Right renal pelvis (tissue), 4 donors: Measurements from ENCODE around the gene NAV2. TPM values are rescaled to one million over a fixed set of nuclear protein-coding genes. Genes with fewer than 3 reads are reported as not detected.

ENCODE experiments used
- DNase-seq, 4 donors: peaks; one replicate each; pipeline ENCODE4 v3.0.0-alpha.2; 2013; ENCODE audit warnings: low read depth in 4 of 4, low spot score in 3 of 4, missing footprints in 1 of 4
- polyA plus RNA-seq, 4 donors: library from polyadenylated mRNA; unstranded; fragments of 120-200 nt; gene quantifications; one replicate each; pipeline ENCODE4 v1.2.1, GENCODE V29; 2013; ENCODE audit not compliant: insufficient read length in 4 of 4

Gene NAV2
- polyA plus RNA-seq, 4 donors, result 33.2 to 55.2 (median 34.0) TPM

GRCh38 chr11:19934828-19935259, 222.2 kb downstream of the NAV2 start:
- no peak for DNase-seq

DNA sequence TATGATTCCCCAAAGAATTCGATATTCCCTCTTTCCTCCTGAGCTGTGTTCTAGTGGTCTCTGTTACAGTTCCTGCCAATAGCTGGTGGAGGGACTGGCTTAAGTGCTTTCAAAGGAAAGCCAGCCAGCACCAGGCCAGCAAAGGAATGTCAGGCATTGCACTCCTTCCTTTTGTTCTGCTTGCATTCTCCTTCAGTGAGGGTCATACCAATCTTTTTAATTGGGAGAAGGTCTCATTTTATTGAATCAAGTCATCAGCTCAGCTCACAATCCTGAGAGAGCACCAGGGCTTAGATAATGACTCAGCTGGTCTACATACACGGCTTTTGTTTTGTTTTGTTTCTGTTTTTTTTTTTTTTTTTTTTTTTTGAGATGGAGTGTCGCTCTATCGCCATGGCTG, 222.9 kb downstream of the NAV2 start:
- no peak for DNase-seq

GRCh38 chr11:19936461-19936860, 223.8 kb downstream of the NAV2 start:
- no peak for DNase-seq

DNA sequence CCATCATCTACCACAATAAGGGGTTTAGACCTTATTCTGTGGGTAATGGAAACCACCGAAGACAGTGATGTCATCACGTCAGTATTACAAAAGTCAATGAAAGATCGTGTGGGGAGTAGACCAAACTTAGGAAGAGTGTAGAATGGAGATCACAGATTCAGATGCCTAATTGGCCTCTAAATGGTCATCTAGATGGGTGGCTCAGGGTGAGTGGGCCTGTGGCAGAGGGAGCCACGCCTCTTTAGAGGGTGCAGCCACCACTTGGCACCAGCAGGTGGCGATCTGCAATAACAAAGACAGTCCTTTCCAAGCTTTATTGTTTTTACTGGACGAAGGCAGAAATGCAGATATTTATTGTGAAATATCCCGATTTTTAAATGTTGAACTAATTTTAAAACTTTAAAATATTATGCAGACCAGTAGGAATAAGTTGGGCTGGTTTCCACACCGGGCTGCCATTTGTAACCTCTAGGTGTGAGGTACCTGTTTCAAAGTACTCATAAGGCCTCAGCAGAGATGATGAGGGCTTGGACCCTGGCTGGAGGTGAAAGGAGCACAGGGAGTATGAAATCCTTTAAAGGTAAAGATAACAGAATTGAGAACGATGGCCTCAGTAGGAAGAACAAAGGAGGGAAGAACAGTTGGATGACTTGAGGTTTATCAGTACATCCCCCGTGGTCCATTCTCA, 225.7 kb downstream of the NAV2 start:
- no peak for DNase-seq

- DNase-seq, result no peak
Observed at GRCh38 chr11:19938866-19939265, 226.2 kb downstream of the NAV2 start.

DNA sequence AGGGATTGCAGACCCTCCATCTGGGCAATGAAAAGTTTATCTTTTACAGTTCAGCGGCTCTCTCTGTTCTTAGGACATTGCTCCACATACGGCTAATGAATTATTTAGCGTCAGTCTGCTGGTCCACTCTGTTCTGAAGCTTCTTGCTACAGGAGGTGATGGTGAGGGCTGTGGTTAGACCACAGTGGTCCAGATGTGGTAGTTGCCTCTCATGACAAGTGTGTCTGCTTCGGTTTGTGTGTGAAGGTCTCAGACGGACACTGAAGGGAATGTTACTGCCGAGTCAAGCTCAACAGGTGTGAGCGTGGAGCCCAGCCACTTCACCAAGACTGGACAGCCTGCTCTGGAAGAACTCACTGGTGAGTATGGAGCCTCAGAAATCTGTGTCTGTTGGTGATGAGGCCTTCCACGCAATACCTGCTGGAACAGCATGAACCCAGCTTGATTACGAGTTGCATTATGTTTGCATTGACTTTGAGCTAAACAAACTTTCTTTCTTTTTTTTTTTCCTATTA, 226.8 kb downstream of the NAV2 start:
- no peak for DNase-seq

DNA sequence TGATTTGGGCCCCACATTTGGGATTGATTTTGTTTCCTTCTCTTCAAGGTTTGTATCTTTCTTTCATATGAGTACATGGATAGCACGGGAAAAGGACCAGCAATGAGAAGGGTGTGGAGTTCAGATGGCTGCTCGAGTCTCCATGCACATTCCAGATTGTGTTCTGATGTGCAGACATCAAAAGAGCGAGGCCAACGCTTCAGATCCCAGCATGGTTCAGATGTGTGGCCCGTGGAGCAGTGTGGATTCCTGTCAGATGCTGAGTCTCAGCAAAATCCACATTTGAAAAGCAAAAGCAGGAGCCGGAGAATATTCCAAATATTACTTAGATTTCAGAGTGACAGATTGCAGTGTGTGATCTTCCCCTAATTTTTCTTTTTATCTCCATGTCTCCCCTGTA, 228.2 kb downstream of the NAV2 start:
- DNase-seq, result no peak

DNA sequence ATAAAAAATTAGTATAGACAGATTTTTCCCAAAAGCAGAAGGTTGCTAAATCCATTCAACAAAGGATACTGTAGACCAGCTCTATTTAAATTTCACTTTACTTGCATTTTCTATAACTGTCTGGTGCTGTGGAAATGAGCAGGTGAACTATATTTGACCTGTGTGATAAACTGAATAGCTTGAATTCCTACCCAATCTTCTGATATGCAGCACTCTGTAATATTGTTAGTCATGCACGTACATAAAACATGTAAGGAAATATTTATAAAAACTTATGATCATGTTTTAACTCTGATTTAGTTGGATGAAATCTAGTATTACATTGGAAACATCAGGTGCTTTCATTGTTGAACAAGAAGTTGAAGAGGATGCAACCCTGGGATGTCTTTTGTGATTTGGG, 234.0 kb downstream of the NAV2 start:
- no peak for DNase-seq

- DNase-seq, result no peak
Observed at GRCh38 chr11:19947537-19948114, 235.0 kb downstream of the NAV2 start.

- no peak for DNase-seq
Observed at GRCh38 chr11:19949606-19950005, 237.0 kb downstream of the NAV2 start.

- DNase-seq, result peak in 2 of 4 donors; percentile 56 to 57
Observed at GRCh38 chr11:19951558-19952115, 239.0 kb downstream of the NAV2 start.

DNA sequence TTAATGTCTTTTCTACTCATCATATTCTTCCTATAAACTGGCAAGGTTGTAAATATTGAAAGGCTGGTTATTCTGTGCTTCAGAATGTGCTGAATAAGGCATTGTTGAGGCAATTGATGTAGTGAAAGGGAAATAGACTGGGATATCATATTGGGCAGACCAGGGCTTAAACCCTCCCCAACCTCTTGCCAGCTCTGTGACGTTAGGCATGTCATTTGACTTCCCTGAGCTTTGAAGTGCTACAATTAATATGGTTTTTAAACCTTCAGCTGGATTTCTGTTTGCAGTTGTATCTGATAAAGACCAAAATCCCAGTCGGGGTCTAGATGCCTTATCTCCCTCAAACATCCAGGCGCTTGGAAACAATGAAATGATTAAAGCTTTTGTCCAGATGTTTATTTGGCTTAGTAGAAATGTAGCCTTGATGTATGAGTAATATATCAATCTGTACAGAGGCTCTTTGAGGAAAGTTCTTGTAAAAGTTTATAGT, 239.5 kb downstream of the NAV2 start:
- no peak for DNase-seq

- DNase-seq, result no peak
Observed at GRCh38 chr11:19952911-19953310, 240.3 kb downstream of the NAV2 start.

- DNase-seq, result no peak
Observed at GRCh38 chr11:19953336-19953735, 240.7 kb downstream of the NAV2 start.

DNA sequence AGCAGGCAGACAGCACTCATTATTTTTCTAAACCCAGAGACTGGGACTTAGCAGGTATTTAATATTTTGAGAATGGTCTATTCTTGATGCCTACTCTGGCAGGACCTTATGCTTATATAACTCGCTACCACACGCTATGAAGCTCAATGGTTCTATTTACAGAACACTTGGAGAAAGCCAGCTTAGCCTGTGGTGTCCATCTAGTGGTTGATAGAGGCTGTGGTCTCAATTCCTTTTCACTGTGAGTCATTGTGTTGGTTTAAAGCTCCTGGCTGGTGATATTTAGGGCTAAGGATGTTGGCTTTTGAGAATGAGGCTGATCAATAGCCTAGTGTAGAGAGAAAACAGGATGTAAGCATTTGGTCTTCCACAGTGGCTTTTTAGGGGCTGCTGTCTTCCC, 241.3 kb downstream of the NAV2 start:
- DNase-seq, result no peak

- DNase-seq, result no peak
Observed at GRCh38 chr11:19954899-19955298, 242.3 kb downstream of the NAV2 start.

DNA sequence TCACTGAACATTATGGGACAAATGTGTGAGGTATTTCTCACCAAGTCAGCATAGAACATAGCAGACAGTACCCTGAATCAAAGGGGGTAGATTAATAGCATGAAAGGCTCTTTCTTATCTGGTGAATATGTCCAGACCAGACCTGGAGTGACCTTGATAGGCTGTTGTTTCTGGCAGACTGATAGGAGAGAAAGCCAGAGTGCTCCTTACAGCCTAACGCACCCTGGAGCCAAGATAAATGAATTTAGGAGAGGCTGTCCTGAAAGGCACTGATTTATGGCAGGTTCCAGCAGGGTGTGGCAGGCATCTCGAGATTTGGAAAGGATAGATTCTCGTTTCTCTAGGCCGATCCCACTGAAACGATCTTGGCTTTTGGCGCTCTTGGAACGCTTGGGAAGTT, 243.0 kb downstream of the NAV2 start:
- no peak for DNase-seq

DNA sequence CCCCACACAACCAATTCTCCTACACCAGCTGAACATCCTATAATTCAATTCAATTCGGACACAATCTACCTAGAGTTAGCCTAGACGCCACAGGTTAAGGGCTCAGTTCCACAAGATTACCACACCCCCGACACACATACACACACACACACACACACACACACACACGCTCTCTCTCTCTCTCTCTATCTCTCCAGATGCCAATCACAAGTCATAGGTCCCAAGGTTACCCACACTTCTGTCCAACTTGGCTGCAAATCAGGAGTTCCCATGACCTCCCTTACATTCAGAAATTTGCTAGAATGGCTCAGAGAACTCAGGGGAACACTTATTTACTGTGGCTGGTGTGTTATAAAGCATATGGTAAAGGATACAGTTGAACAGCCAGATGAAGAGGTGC, 243.6 kb downstream of the NAV2 start:
- DNase-seq, result no peak

GRCh38 chr11:19957294-19957943, 244.8 kb downstream of the NAV2 start:
- no peak for DNase-seq

DNA sequence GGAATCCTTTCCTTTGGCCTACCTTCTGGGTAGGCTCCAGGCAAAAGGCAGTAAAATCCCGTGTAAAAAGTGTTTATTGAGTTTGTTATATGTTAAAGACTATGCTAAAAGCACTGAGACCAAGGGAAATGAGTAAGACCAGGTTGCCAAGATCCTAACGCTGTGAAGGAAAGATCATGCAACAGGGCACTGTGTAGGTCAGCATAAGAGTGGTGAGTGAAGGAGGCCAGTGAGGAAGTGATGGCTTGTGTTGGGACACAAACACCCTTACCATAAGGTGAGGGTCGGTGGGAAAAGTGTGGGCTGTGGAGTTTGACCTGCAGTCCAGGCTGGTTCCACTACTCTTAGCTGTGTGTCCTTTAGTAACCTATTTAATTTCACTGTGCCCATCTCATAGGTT, 245.6 kb downstream of the NAV2 start:
- no peak for DNase-seq

DNA sequence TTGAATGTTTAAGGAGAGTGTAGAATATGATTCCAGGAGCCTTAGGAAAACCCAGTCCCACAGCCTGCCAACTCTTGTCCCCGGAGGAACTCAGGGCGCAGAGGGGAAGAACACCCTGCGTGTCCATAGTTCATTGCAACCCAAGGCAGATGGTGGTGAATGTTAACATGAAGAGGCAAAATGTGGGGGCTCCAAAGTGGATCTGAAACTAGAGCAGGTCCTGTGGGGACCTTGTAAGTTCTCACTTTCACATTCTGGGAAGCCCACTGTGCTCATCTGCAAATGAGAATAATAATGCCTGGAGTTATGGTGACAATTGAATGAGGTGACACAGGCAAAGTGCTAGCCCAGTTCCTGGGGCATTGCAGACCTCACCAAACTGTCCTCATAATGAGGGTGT, 246.6 kb downstream of the NAV2 start:
- no peak for DNase-seq
